NOMO-1 (cell line): ENCODE results near the gene NOP58.
"Not testable (repeated sequence)": the region's sequence is repeated elsewhere in the genome, so short reads cannot be mapped to it uniquely, and the experiment has no call there.

ENCODE experiments used
- DNase-seq, 2 experiments: peaks; one replicate each; lab custom pipeline; 2025; ENCODE audit not compliant: unreplicated experiment in 2 of 2; lab: John Stamatoyannopoulos, UW

NOP58 gene

GRCh38 chr2:202299712-202300111, 34.1 kb downstream of the NOP58 start:
- DNase-seq: no peak

DNA sequence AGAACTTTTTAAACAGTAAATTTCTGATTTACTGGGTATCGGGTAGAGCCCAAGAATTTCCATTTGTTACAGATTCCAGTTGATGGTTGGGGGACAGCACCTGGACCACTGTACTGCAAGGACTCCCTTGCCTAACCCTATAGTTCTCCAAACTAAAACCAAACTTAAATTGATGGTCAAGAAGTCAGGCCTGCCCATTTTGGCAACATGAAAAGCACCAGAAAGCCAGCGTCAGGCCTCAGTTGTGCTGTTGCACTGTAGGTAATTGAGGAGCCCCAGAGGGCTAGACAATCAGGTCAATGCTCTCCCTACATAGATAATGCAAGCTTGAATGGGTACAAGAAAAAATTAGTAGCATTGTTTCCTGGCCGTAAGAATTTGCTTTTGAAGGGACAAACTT, 40.5 kb downstream of the NOP58 start:
- DNase-seq: no peak

- DNase-seq: no peak
Observed at GRCh38 chr2:202307690-202308089, 42.1 kb downstream of the NOP58 start.

DNA sequence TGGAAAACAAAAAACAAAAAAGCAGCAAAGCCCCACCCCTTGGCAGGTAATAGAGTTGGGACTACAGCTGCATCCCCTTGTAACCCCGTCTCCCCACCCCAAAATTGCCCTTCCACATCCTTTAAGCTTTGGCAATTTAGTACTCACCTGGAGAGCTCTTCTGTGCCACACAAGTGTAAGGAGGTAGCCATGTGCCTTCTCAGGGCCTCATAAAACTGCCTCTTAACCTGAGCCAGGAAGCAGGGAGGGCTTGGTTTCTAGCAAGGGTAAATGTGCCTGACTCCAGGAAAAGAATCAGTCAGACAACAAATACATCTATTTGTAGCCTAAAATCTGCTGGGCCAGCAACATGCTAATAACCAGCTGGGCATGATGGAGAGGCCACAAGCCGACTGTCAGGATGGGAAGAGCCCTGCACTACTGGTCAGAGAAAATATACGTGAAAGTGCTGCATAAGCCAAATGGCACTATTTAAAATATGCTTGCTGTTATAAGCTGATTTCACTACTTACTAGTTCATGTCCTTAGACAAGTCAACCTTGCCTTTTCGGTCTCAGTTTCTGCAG, 46.3 kb downstream of the NOP58 start:
- no peak for DNase-seq

DNA sequence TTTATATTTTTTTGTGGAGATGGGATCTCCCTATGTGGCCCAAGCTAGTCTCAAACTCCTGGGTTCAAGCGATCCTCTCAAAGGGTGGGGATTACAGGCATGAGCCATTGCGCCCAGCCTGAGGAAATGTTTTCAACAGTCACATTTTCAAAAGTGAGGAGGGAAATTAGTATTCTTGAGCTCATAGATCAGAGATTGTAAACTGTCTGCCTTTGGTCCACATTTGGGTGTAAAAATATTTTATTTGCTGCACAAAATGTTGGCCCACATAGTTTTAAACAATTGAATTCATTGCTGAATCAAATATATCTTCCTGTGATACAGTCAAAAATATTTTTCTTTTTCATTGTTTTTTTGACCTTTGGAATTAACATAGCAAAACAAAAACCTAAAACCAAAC, 48.6 kb downstream of the NOP58 start:
- no peak for DNase-seq

DNA sequence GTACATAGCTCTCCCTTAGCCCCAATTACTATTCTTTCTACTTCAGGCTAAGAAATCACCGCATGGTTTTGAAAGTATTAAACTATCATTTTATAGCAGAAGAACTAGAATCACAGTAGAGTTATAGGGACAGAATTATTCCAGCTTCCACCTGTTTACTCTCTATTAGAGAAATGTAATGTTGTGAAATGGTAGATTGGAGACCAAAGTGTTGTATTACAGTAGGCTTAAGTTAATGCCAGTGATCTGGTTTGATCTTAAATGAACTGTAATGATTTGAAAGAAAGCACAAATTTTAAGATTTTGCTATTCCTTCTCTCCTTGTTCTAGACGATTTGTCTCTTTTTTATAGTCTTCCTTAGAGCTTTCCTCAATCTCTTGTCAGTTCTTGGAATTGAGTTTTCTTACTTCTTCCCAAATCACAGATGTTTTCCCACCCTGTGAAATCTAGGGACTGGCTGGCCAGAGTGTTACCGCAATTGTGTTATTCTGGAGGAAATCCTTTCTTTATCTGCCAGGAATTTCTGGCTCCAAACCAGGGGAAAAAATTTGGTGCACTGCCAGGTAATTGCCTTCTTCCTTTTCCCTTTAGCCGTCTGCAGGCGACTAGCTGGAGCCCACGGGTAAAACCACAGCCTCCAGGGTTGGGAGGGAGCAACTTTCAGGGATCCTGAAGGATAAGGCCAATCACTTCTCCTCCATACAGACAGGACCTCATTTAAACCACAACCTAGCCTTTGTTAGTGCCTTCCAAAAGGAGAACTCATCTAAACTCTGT, 51.7 kb downstream of the NOP58 start:
- DNase-seq: no peak

- not testable (repeated sequence) for DNase-seq
Observed at GRCh38 chr2:202320362-202320761, 54.8 kb downstream of the NOP58 start.

GRCh38 chr2:202322435-202322834, 56.9 kb downstream of the NOP58 start:
- no peak for DNase-seq

DNA sequence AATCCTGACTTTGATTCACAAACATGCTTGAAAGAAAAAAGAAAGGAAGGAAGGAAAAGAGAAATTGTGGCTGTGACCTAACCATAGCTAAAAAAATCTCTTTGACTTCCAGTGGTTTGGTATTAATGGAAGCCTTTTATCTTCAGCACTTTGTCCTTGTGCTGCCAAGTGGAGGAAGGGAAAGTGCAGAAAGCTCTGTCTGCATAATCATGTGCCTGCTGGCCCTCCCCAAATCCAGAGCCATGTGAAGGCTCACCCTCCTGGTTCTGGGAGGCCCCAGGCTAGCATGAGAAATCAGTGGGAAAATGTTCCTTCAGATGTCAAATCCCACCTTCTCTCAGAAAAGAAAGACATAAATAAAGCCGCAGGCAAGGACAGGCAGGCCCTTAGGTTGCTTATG, 62.3 kb downstream of the NOP58 start:
- DNase-seq: no peak

- DNase-seq: no peak
Observed at GRCh38 chr2:202335791-202336467, 70.4 kb downstream of the NOP58 start.

DNA sequence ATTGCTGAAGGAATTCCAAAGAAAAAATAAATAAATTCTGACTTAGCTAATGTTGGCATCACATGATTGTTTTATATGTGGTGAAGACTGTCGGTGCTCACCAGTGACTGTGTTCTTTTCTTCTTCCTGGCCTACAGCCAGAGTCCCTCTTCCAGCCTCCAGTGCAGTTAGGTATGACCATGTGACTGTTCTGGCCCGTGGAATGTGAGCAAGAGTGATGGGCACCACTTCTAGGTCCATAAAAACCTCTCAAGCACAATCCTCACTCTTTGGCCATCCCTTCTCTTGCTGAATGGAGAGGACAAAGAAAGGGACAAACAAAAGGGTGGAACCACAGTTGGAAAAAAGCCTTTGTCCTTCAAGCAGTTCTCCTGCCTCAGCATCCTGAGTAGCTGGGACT, 71.6 kb downstream of the NOP58 start:
- DNase-seq: no peak

DNA sequence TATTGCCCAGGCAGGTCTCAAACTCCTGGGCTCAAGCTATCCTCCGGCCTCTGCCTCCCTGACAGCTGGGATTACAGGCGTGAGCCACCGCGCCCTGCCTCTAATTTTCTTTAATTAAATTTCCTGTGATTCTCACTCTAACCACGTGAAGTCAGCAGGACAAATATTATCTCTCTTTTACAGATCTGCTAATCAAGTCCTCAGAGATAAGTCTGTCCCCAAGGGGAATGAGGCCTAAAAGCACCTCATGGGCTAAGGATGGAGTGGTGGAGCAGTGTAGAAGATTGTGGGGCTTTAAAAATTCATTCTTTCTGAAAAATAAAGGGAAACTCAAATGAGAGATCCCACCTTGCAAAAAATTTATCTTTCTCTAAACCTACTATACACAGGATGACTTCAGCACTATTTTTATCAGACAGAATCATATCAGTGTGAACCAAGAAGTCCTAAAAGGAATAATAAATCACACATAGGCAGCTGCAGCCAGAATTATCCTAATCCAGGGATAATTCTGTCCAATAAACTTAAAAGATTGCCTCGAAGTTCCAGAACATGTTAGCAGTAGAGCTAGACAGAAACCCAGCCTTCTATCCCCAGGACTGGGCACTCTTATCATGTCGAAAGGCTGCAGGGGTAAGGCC, 72.3 kb downstream of the NOP58 start:
- no peak for DNase-seq

GRCh38 chr2:202339071-202339870, 73.7 kb downstream of the NOP58 start:
- DNase-seq: no peak

- DNase-seq: no peak
Observed at GRCh38 chr2:202344178-202344577, 78.6 kb downstream of the NOP58 start.

DNA sequence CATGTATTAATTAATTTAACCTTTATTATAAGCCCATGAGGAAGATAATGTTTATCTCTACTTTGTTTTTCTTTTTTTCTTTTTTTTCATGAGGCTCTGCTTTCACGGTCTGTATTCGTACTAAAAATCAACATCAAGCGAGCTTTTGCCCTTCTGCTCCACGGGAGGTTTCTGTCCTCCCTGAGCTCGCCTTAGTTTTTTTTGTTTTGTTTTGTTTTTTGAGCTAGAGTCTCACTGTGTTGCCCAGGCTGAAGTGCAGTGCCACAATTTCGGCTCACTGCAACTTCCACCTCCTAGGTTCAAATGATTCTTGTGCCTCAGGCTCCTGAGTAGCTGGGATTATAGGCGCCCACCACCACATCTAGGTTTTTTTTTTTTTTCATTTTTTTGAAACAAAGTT, 80.6 kb downstream of the NOP58 start:
- DNase-seq: no peak
